ENCODE measurements around the gene ADAMTS9. TPM values are rescaled to one million over a fixed set of nuclear protein-coding genes. Genes with fewer than 3 reads are reported as not detected.

ADAMTS9 gene
- total and polyA plus RNA-seq, 10 of the 15 experiments (the other 5 are each of a cell fraction or from before 2014, with no cell fraction given): 0.08 TPM; not detected in 9

DNA sequence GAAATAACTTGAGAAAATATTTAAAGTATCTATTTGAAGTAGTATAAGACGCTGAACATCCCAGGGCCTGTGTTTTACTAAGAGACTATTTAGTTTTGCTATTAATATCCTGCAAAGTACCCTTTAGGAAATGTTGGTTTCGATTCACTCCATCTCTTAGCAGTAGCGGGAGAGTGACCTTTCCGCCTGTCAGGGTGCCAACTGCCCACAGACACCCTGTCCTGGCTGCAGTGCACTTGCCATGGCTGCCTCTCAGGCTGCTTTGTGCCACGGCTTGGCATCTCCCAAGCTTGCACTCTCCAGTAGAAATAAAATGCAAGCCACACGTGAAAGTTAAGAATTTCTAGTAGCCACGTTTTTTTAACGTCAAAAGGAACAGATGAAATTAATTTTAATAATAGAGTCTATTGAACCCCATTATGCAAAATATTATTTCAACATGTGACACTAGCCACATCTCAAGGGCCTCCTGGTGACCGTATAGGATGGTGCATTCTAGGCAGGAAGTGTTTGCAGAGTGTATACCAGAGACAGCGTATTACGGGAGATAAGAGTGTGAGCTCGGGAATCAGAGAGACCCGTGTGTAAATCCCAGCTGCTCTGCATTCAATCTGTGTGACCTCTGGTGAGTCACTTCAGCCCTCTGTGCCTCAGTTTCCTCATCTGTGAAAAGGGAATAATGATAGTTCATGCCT lies 19.8 kb downstream of the ADAMTS9 start:
- intact Hi-C loops (cut with micrococcal nuclease; ENCODE audit: unreplicated experiment) (no loop called here), in situ Hi-C loops (cut with MboI) (no loop called here)
- H4K20me1 ChIP-seq (ENCODE audit: control insufficient read depth, insufficient read depth): no peaks in the 10 kb centered on the region
- POLR2A ChIA-PET: no interaction called here
- no peak overlapping the region for H3K4me3 ChIP-seq
- H3K4me1 ChIP-seq (ENCODE audit: control insufficient read depth, insufficient read depth, low read length): no peaks in the 10 kb centered on the region
- no peak for TF ChIP-seq RB1 (IDR thresholded peaks at IDR 0.05; ENCODE audit: borderline replicate concordance)
- no peak for TF ChIP-seq POLR2A (IDR thresholded peaks at IDR 0.05; ENCODE audit: low read depth, low read length)
- TF ChIP-seq, protein P1, sequence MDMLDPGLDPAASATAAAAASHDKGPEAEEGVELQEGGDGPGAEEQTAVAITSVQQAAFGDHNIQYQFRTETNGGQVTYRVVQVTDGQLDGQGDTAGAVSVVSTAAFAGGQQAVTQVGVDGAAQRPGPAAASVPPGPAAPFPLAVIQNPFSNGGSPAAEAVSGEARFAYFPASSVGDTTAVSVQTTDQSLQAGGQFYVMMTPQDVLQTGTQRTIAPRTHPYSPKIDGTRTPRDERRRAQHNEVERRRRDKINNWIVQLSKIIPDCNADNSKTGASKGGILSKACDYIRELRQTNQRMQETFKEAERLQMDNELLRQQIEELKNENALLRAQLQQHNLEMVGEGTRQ (IDR thresholded peaks at IDR 0.05; ENCODE audit: borderline replicate concordance, low read depth, low read length): no peak
- TF ChIP-seq JUNB (IDR thresholded peaks at IDR 0.05): no peak
- TF ChIP-seq DPF2 (IDR thresholded peaks at IDR 0.05): no peak
- TF ChIP-seq, protein P2, sequence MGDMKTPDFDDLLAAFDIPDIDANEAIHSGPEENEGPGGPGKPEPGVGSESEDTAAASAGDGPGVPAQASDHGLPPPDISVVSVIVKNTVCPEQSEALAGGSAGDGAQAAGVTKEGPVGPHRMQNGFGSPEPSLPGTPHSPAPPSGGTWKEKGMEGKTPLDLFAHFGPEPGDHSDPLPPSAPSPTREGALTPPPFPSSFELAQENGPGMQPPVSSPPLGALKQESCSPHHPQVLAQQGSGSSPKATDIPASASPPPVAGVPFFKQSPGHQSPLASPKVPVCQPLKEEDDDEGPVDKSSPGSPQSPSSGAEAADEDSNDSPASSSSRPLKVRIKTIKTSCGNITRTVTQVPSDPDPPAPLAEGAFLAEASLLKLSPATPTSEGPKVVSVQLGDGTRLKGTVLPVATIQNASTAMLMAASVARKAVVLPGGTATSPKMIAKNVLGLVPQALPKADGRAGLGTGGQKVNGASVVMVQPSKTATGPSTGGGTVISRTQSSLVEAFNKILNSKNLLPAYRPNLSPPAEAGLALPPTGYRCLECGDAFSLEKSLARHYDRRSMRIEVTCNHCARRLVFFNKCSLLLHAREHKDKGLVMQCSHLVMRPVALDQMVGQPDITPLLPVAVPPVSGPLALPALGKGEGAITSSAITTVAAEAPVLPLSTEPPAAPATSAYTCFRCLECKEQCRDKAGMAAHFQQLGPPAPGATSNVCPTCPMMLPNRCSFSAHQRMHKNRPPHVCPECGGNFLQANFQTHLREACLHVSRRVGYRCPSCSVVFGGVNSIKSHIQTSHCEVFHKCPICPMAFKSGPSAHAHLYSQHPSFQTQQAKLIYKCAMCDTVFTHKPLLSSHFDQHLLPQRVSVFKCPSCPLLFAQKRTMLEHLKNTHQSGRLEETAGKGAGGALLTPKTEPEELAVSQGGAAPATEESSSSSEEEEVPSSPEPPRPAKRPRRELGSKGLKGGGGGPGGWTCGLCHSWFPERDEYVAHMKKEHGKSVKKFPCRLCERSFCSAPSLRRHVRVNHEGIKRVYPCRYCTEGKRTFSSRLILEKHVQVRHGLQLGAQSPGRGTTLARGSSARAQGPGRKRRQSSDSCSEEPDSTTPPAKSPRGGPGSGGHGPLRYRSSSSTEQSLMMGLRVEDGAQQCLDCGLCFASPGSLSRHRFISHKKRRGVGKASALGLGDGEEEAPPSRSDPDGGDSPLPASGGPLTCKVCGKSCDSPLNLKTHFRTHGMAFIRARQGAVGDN (IDR thresholded peaks at IDR 0.05): no peak
- H3K27ac ChIP-seq (ENCODE audit: control insufficient read depth, insufficient read depth): no peak overlapping the region
- H3K9ac ChIP-seq (ENCODE audit: control insufficient read depth, insufficient read depth, low read length): no peak overlapping the region
- H2AFZ ChIP-seq (ENCODE audit: control insufficient read depth, low read depth, low read length): no peak overlapping the region
- 42% methylated on average over 13 of the region's 13 CpGs for WGBS (ENCODE audit: insufficient coverage, insufficient replicate concordance, low lambda C conversion rate, missing lambda C conversion rate)
- no TSS peak for BruUV-seq (replicated peaks)
- RAD21 ChIA-PET (ENCODE audit: unreplicated experiment): no interaction called here
- H3K36me3 ChIP-seq (ENCODE audit: control insufficient read depth in 2 of 2, insufficient read depth in 2 of 2, low read length in 1 of 2): no peaks in the 10 kb centered on the region
- no peaks in the 10 kb centered on the region for H3K27me3 ChIP-seq (replicated peaks in 1 of 2; ENCODE audit: control insufficient read depth in 2 of 2, insufficient read depth in 2 of 2, low read length in 1 of 2)
- CTCF ChIA-PET: no interaction called here
- H3K79me2 ChIP-seq (ENCODE audit: control insufficient read depth, insufficient read depth, low read length): no peaks in the 10 kb centered on the region
- no peak for DNase-seq (ENCODE audit: low read depth, low spot score)
- SMC1A ChIA-PET (ENCODE audit: uncharacterized antibody, unreplicated experiment): no interaction called here
- FAIRE-seq: no peak
- H3K9me3 ChIP-seq (replicated peaks; ENCODE audit: control insufficient read depth, insufficient read depth, low read length): no peaks in the 10 kb centered on the region
- no peak overlapping the region for H3K4me2 ChIP-seq (ENCODE audit: control insufficient read depth, insufficient read depth)
- ATAC-seq: no peak
